ENCODE results near the gene C17orf67. TPM values are rescaled to one million over a fixed set of nuclear protein-coding genes. Genes with fewer than 3 reads are reported as not detected.

C17orf67 gene
- total RNA-seq, 4 donors from 2014 or later = 1.4 to 27.4 (median 9.4) TPM; not detected in 1

DNA sequence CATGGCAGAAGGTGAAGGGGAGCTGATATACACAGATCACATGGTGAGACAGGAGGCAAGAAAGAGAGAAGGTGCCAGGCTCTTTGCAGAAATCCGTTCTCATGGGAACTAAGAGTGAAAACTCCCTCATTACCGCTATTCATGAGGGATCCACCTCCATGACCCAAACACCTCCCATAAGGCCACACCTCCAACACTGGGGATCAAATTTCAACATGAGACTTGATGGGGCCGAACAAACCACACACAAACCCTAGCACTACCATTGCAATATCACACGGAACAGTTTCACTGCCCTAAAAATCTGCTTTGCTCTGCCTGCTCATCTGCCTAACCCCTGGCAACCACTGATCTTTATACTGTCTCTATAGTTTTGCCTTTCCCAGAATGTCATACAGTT is 34.8 kb downstream of the C17orf67 start:
- no peak for DNase-seq
- intact Hi-C loops (cut with DNase I; ENCODE audit: low total_unique reads) = no loop called here
- no peak for TF ChIP-seq POLR2A (IDR thresholded peaks at IDR 0.05)
- TF ChIP-seq, protein P1, sequence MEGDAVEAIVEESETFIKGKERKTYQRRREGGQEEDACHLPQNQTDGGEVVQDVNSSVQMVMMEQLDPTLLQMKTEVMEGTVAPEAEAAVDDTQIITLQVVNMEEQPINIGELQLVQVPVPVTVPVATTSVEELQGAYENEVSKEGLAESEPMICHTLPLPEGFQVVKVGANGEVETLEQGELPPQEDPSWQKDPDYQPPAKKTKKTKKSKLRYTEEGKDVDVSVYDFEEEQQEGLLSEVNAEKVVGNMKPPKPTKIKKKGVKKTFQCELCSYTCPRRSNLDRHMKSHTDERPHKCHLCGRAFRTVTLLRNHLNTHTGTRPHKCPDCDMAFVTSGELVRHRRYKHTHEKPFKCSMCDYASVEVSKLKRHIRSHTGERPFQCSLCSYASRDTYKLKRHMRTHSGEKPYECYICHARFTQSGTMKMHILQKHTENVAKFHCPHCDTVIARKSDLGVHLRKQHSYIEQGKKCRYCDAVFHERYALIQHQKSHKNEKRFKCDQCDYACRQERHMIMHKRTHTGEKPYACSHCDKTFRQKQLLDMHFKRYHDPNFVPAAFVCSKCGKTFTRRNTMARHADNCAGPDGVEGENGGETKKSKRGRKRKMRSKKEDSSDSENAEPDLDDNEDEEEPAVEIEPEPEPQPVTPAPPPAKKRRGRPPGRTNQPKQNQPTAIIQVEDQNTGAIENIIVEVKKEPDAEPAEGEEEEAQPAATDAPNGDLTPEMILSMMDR (IDR thresholded peaks at IDR 0.05) = no peak
- no peaks in the 10 kb centered on the region for H3K4me1 ChIP-seq
- no peak overlapping the region for H3K27ac ChIP-seq
- no peak overlapping the region for H3K4me3 ChIP-seq
- H3K27me3 ChIP-seq = no peaks in the 10 kb centered on the region
- H3K9me3 ChIP-seq = no peaks in the 10 kb centered on the region
- no peaks in the 10 kb centered on the region for H3K36me3 ChIP-seq

DNA sequence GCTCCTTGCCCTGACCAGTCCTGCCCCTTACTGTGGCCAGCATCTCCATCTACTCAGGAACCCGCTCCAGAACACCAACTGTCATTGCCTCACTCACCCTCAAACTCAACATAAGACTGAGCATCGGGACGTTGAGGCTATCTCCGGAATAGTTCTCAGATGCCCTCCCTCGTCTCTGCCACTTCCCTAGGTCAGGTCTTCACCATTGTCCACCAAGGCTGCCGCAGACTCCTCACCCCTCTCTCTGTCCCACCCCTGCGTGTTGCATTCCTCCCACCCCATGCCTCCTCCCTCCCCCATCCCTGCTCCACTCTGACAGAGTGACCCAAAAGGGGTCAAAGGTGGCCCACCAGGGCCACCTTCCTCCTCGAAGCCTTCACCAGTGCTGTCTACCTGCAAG is 37.2 kb downstream of the C17orf67 start:
- Histone ChIP-seq H3K27ac (no peak overlapping the region), H3K27me3 (no peaks in the 10 kb centered on the region), H3K9me3 (no peaks in the 10 kb centered on the region), H3K36me3 (no peaks in the 10 kb centered on the region), H3K4me1 (no peaks in the 10 kb centered on the region), H3K4me3 (no peak overlapping the region)
- intact Hi-C loops (cut with DNase I; ENCODE audit: low total_unique reads) = no loop called here
- no peak for TF ChIP-seq POLR2A (IDR thresholded peaks at IDR 0.05)
- TF ChIP-seq, protein P1 (IDR thresholded peaks at IDR 0.05) = no peak
- no peak for DNase-seq

DNA sequence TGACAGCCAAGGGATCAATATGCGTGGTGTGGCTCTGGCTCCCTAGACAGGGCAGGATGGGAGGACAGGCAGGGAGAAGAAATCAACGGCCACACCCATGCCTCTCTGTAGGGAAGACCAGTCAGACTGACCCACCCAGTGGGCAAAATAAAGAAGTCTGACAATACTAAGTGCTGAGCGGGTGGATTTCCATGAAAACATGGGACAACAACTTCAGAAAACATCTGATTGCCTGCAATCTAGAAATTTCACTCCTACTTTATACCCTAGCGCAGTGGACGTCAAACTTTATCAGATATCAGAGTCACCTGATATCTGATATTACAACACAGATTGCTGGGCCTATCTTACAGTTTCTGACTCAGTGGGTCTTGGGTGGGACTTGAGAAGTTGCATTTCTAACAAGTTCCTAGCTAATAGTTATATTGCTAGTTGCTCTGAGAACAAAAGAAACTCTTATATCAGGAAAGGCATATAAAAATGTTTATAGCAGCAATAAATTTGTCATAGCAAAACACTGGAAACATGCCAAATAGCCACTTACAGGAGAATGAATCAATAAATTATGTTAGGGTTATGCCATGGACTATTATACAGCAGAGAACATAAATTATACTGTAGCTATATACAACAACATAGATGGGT is 38.4 kb downstream of the C17orf67 start:
- H3K4me3 ChIP-seq = no peak overlapping the region
- no peak for DNase-seq
- no peaks in the 10 kb centered on the region for H3K9me3 ChIP-seq
- no peaks in the 10 kb centered on the region for H3K36me3 ChIP-seq
- no peak overlapping the region for H3K27ac ChIP-seq
- H3K27me3 ChIP-seq = no peaks in the 10 kb centered on the region
- no peak for TF ChIP-seq POLR2A (IDR thresholded peaks at IDR 0.05)
- TF ChIP-seq, protein P1 (IDR thresholded peaks at IDR 0.05) = no peak
- intact Hi-C loops (cut with DNase I; ENCODE audit: low total_unique reads) = no loop called here
- H3K4me1 ChIP-seq = no peaks in the 10 kb centered on the region

DNA sequence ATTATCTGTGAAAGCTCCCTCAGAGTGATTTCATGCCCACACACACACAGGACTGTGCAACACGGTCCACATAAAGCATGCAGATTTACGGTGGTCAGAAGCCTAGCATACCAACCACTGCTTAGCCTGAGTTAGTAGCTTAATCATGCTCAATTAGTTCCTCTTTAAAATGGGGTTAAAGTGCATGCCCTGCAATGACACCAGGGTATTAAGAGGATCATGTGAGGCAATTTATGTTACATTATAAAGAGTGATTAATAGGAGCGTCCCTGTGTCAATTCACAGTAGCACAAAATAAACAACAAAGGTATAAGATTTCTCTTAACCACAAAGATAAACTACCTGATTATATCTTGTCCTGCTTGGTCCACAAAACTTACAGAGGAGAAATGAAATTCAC is 39.8 kb downstream of the C17orf67 start:
- Histone ChIP-seq H3K4me1 (no peaks in the 10 kb centered on the region), H3K4me3 (no peak overlapping the region), H3K9me3 (no peaks in the 10 kb centered on the region), H3K36me3 (no peaks in the 10 kb centered on the region), H3K27ac (no peak overlapping the region), H3K27me3 (no peaks in the 10 kb centered on the region)
- DNase-seq = no peak
- no peak for TF ChIP-seq POLR2A (IDR thresholded peaks at IDR 0.05)
- TF ChIP-seq, protein P1 (IDR thresholded peaks at IDR 0.05) = no peak
- intact Hi-C loops (cut with DNase I; ENCODE audit: low total_unique reads) = no loop called here

DNA sequence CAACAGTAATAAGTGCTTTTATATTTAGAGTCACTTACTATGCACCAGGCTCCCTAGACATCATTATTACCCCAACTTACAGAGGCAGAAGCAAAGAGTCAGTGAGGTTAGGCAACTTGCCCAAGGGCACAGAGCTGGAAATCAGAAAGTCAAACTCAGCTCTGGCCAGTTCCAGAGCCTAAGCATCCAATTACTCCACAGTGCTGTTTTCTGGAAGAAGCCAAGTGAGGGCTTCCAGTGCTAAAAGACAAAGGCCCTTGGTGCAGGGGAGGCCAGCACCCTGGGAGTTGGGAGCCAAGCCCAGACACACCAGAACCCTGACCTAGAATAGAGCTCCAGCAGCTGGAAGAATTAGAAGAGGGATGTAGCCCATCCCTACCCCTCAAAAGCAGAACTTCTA is 40.2 kb downstream of the C17orf67 start:
- Histone ChIP-seq H3K4me1 (no peaks in the 10 kb centered on the region), H3K9me3 (no peaks in the 10 kb centered on the region), H3K36me3 (no peaks in the 10 kb centered on the region), H3K27me3 (no peaks in the 10 kb centered on the region), H3K27ac (no peak overlapping the region), H3K4me3 (no peak overlapping the region)
- intact Hi-C loops (cut with DNase I; ENCODE audit: low total_unique reads) = no loop called here
- TF ChIP-seq POLR2A (IDR thresholded peaks at IDR 0.05) = no peak
- TF ChIP-seq, protein P1 (IDR thresholded peaks at IDR 0.05) = no peak
- DNase-seq = no peak

Measured in uterus (tissue), 4 donors.